Renal cortex interstitium (tissue), 11 donors: ENCODE measurements around the gene S100A10. TPM values are rescaled to one million over a fixed set of nuclear protein-coding genes. Genes with fewer than 3 reads are reported as not detected.
A peak's percentile ranks its signal among the peaks of the same experiment; 100 is the strongest.

Source experiments
- DNase-seq, 11 donors: peaks; one replicate each; pipeline ENCODE4 v3.0.0-alpha.2; 2013; ENCODE audit warnings: low read depth in 9 of 11, low spot score in 4 of 11; ENCODE audit errors: extremely low read depth in 1 of 11
- polyA plus RNA-seq, 3 donors: library from polyadenylated mRNA; unstranded; fragments of 120-200 nt; gene quantifications; one replicate each; pipeline ENCODE4 v1.2.1, GENCODE V29; 2013; ENCODE audit not compliant: insufficient read length in 3 of 3

S100A10 gene
- polyA plus RNA-seq, 3 donors, result 211 to 270 (median 220) TPM

GRCh38 chr1:151949371-151950193 lies 44.1 kb downstream of the S100A10 start:
- DNase-seq, result no peak

GRCh38 chr1:151948506-151948905 lies 45.2 kb downstream of the S100A10 start:
- DNase-seq, result no peak

DNA sequence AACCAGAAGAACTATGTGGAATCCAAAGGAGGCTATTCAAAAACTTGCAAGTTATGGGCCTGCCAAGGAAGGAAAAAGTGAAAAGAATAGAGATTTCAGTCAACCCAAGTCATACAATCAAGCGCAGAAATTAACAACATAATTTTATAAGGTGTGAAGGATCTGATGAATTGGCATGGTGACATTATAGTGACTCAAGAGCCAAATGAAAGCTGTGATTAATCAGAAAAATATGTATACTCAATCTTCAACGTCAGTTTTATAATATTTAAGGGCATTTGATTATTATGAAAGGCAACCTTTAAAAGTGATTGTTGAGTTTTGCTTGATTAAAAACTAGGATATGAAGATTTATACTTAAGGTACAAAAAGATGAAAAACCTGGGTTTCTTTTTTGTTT lies 46.5 kb downstream of the S100A10 start:
- no peak for DNase-seq

DNA sequence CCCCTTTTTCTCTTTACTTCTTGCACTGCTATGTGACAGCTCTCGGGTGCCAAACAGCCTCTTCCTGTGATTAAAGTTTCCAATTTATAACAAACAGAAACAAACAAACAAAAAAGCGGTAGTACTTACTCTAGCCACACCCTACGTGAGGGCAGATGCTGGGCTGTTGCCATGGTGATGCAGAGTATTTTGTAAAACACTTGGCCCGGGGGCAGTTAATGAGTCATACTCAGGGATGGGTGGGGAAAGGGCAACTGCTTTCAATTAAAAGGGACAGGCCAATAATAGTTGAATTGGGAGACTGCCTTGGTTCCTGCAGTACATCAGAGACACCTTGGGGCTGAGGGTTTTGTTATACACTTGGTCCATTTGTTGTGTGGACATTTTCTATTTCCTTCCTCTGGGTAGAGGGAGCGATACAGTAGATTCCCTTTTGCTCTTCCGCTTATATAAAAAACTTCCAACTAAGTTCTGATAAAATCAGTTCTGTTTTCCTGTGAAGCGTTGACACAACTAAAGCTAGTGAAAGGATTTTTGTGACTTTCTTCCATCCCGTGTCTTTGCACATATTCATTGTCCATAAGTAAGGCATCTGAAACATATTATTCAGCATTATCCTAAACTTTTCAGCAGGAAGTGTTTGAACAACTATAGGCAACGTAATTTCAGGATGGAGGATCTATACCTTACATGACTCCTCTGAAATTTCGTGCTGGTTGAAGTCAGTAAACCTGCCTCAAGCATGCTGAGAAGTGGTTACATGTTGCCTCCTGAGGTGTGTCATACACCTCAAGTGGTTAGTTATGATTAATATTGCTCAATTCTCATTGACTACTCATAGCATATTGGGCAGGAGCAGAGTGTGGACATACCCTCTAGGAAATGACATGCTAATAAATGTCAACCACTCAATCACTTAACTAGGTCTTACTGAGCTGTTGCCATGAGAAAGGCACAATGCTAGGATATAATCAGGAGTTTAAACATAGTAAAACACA lies 47.6 kb downstream of the S100A10 start:
- peak in 4 of 11 donors; percentile 24 to 55 (median 41) for DNase-seq

GRCh38 chr1:151944857-151945575 lies 48.6 kb downstream of the S100A10 start:
- DNase-seq, result no peak

- DNase-seq, result no peak
Measured at GRCh38 chr1:151944126-151944856, 49.4 kb downstream of the S100A10 start.

DNA sequence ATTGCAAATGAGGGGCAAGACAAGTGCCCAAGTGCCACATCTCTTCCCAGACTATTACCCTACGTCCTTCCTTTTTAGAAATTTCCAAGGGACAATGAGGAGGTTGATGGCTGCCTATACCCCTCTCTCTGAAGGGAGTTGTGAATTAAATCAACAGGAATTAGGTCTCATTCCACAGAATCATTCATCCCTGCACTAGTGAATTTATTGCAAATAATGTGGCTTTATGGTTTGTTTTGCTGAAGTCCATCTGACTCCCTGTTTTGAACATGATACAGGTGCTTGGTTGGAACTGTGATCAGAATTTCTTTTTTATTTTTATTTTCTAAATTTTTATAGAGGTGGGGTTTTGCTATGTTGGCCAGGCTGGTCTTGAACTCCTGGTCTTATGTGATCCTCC lies 50.1 kb downstream of the S100A10 start:
- no peak for DNase-seq

DNA sequence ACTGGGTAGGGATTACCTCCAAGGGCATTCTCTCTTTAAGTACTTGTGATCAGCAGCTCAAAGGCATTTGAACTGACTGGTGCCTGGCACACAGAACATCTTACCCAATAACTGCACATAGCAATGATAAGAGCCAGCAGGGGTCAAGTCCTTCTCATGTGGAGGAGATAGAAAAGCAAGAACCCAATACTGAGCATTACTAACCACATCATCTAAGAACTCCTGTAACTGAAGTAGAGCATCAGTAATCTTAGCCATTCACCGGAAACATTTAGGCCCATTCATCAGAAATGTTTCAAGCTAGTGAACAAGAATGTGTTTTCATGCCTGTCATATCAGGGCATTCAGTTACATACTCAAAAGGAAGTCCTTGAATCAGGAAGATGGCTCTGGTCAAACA lies 50.8 kb downstream of the S100A10 start:
- no peak for DNase-seq

DNA sequence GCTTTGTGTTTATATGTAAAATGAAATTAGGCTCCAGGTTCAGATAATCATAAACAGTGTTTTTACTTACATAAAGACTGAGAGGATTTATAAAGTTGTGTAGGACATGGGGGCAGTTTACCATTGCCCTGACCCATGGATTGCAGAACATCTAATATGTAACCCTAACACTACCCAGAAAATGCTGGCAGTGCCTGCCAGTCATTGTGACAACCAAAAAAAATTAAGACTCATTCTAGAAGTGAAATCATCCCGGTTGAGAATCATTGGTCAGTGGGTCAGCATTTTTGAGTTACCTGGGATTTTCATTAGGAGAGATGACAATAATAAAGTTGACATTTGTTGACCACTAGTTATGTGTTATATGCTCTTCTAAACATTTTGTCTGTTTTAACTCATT lies 53.1 kb downstream of the S100A10 start:
- DNase-seq, result no peak

- no peak for DNase-seq
Measured at GRCh38 chr1:151939779-151940178, 53.9 kb downstream of the S100A10 start.

DNA sequence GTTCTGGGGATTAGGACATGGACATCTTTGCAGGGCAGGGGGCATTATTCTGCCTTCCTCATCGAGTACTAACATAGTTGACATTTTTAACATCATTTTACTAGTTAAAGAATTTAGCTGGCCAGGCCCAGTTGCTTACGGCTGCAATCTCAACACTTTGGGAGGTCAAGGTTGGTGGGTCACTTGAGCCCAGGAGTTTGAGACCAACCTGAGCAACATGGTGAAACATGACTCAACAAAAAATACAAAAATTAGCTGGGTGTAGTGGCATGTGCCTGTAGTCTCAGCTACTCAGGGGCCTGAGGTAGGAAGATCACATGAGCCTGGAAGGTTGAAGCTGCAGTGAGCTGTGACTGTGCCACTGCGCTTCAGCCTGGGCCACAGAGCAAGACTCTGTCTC lies 54.5 kb downstream of the S100A10 start:
- no peak for DNase-seq

DNA sequence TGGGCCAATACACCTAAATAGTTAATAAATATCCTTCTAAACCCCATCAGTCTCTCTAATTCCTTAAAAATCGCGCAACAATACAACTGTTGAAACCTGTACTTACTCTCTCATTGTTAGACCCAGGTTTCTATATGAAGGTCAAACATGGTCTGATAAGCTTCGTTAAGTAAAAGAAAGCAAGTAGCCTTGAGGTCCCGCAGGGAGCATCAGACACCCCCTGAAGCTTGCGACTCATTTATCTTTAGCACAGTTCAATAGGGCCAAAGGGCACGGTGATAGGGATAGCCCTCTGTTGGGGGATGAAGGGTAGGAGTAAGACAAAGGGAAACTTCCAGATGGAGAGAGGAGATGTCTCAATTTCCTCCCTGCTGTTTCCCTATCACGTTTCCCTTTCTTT lies 57.0 kb downstream of the S100A10 start:
- no peak for DNase-seq

- DNase-seq, result no peak
Measured at GRCh38 chr1:151935894-151936602, 57.6 kb downstream of the S100A10 start.

GRCh38 chr1:151935154-151935553 lies 58.5 kb downstream of the S100A10 start:
- no peak for DNase-seq

DNA sequence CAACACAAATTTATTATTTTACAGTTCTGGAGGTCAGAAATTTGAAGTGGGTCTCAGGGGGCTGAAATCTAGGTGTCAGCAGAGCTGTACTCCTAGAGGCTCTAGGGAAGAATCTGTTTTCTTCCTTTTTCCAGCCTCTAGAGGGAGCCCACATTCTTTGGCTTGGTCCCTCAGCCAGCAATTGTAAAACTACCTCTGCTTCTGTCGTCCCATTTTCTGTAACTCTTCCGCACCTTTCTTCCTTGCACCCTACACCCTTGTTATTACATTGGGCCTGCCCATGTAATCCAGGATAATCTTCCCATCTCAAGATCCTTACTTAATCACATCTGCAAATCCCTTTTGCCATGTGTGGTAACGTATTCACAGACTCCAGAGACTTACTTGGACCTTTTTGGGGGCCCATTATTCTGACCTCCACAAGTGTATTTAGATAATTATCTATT lies 59.6 kb downstream of the S100A10 start:
- DNase-seq, result peak in 9 of 11 donors; percentile 43 to 66 (median 56)
